Measurements from ENCODE around the gene CHRM4. TPM values are rescaled to one million over a fixed set of nuclear protein-coding genes. Genes with fewer than 3 reads are reported as not detected.
A peak's percentile ranks its signal among the peaks of the same experiment; 100 is the strongest.

CHRM4 gene
- total RNA-seq, 1 donor from 2014 or later: 0.35 TPM

DNA sequence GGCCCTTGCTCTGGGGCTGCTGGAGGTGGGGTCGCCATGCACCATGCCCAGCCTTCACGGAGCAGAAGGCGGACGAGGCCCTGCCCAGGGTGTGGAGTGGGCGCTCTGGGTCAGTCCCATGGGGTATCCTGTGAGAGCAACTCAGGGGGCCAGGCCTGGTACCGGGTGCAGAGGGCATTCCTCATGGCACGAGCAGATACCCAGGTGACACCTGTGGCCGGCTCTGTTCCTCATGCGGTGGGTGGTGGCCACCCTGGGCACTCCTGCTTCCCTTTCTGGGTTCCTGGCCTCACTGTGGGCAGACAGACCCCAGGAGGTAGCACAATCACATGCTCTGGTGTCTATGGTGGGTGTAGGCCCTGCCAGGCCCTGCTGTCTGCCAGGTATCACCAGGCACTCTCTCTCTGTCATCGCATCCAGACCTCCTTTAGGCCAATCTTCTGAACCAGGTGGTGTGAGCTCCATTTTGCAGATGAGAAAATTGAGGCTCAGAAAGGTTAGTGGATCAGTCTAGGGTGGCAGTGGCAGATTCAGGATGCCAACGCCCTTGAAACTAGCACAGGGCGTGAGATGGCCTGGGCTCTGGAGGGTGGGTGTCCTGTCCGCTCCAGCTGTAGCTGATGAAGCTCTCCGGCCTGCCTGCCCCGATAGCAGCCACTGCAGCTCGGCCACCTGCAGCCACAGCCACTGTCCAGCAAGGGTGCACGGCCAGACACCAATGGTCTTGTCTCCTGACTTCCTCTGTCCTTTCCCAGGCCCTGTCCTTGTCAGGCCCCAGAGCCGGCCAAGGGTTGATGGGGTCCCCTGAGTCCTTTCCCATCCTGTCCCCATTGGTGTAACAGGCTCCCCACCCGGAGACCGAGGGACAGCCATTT, 29.2 kb downstream of the CHRM4 start:
- ATAC-seq: no peak
- H3K27ac ChIP-seq: peak overlapping the region; percentile 86

DNA sequence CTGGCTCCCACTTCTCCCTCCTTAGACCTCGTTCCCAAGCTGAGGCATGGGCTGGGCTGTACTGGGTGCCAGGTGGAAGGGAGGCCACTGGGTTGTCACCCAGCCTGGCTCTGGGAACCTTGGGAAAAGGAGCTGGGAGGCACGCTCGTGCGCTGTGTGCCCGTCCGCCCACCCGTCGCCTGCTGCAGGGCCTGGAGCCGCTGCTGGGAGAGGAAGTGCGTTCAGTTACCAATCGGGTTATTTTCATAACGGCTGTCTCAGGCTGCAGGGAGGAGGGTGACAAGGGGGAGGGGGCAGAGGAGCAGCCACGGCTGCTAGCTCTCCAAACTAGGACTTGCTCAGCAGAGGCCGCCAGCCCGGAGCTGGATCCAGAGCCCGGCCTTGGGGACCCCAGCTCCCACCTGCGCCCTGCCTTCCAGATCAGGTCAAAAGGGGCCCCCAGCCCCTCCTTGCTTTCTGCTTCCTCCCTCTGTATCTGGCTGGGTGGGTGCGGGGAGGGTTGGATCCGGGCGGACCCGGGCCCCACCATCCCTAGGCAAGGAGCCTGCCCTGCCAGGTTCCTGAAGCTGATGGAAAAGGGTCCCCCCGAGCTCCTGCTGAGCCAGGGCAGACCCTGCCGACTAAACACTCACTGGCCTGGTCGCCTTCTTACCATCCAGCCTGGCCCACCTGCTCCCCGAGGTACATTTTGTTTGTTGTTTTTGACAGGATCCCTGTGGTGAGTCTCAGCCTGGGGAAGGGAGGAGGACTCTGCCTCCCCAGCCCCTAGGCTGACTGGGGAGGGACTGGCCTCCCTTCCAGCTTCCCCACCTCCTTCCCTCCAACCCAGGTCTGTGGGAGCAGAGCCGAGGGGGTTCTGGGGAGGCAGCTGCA, 30.1 kb downstream of the CHRM4 start:
- TF ChIP-seq, protein P1, sequence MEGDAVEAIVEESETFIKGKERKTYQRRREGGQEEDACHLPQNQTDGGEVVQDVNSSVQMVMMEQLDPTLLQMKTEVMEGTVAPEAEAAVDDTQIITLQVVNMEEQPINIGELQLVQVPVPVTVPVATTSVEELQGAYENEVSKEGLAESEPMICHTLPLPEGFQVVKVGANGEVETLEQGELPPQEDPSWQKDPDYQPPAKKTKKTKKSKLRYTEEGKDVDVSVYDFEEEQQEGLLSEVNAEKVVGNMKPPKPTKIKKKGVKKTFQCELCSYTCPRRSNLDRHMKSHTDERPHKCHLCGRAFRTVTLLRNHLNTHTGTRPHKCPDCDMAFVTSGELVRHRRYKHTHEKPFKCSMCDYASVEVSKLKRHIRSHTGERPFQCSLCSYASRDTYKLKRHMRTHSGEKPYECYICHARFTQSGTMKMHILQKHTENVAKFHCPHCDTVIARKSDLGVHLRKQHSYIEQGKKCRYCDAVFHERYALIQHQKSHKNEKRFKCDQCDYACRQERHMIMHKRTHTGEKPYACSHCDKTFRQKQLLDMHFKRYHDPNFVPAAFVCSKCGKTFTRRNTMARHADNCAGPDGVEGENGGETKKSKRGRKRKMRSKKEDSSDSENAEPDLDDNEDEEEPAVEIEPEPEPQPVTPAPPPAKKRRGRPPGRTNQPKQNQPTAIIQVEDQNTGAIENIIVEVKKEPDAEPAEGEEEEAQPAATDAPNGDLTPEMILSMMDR (IDR thresholded peaks at IDR 0.05): no peak
- intact Hi-C loops (cut with DNase I): no loop called here
- H3K27me3 ChIP-seq: no peaks in the 10 kb centered on the region
- peaks cover 47% of the 10 kb centered on the region for H3K4me1 ChIP-seq
- peak; percentile 88 for DNase-seq
- no peaks in the 10 kb centered on the region for H3K36me3 ChIP-seq
- ATAC-seq: peak; percentile 79
- H3K27ac ChIP-seq: peak overlapping the region; percentile 86
- peak overlapping the region; percentile 36 for H3K4me3 ChIP-seq
- no peaks in the 10 kb centered on the region for H3K9me3 ChIP-seq

More for the DNA sequence above, 29.2 kb downstream of the CHRM4 start:
- TF ChIP-seq, protein P1 (IDR thresholded peaks at IDR 0.05): no peak
- H3K4me1 ChIP-seq: peaks cover 46% of the 10 kb centered on the region
- intact Hi-C loops (cut with DNase I): no loop called here
- H3K27me3 ChIP-seq: no peaks in the 10 kb centered on the region
- no peaks in the 10 kb centered on the region for H3K36me3 ChIP-seq
- DNase-seq: no peak
- H3K4me3 ChIP-seq: peak overlapping the region; percentile 36
- H3K9me3 ChIP-seq: no peaks in the 10 kb centered on the region

DNA sequence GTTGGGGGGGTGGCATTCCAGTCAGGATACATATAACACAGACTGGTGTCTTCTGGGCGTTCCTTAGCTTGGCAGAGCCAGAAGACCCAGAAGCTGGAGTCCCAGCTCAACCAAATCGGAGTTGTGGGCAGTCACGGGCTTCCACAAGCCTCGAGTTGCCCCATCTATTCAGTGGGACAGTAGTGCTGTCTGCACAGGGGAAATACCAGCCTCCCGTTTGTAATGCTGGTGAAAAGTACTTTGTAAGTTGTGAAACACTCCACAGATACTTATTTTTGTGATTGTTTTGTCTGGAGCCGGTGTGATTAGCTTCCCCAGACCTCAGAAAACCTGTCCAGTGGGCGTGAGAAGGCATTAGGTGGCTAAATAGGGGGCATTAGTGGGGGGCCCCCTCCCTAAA, 30.7 kb downstream of the CHRM4 start:
- peaks cover 4% of the 10 kb centered on the region for H3K36me3 ChIP-seq
- TF ChIP-seq, protein P1 (IDR thresholded peaks at IDR 0.05): no peak
- H3K4me1 ChIP-seq: peaks cover 47% of the 10 kb centered on the region
- H3K4me3 ChIP-seq: peak overlapping the region; percentile 36
- H3K9me3 ChIP-seq: no peaks in the 10 kb centered on the region
- ATAC-seq (peak; percentile 15), DNase-seq (no peak)
- intact Hi-C loops (cut with DNase I): no loop called here
- no peaks in the 10 kb centered on the region for H3K27me3 ChIP-seq
- peak overlapping the region; percentile 86 for H3K27ac ChIP-seq

DNA sequence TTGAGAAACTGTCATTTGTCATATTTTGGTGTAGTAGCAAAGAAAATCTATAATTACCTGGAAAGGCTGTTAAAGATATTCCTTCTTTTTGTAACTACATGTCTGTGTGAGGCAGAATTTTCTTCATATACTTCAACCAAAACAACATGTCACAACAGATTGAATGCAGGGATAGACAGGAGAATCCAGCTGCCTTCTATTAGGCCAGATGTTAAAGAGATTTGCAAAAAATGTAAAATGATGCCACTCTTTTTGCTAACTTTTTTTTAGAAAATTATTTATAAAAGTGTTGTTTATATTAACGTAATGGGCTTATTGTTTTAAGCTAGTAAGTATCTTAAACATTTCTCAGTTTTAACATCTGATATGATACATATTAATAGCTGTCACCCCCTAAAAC, 31.6 kb downstream of the CHRM4 start:
- no peaks in the 10 kb centered on the region for H3K9me3 ChIP-seq
- ATAC-seq (no peak), DNase-seq (no peak)
- no peak overlapping the region for H3K4me3 ChIP-seq
- intact Hi-C loops (cut with DNase I): no loop called here
- TF ChIP-seq, protein P1 (IDR thresholded peaks at IDR 0.05): no peak
- H3K27ac ChIP-seq: no peak overlapping the region
- peaks cover 4% of the 10 kb centered on the region for H3K36me3 ChIP-seq
- H3K27me3 ChIP-seq: no peaks in the 10 kb centered on the region
- peaks cover 47% of the 10 kb centered on the region for H3K4me1 ChIP-seq

GRCh38 chr11:46357483-46357936, 34.1 kb downstream of the CHRM4 start:
- ATAC-seq (peak; percentile 15), DNase-seq (no peak)
- H3K9me3 ChIP-seq: no peaks in the 10 kb centered on the region
- no peak overlapping the region for H3K27ac ChIP-seq
- H3K27me3 ChIP-seq: no peaks in the 10 kb centered on the region
- H3K36me3 ChIP-seq: peaks cover 4% of the 10 kb centered on the region
- intact Hi-C loops (cut with DNase I): no loop called here
- H3K4me3 ChIP-seq: no peak overlapping the region
- TF ChIP-seq, protein P1 (IDR thresholded peaks at IDR 0.05): no peak
- peaks cover 35% of the 10 kb centered on the region for H3K4me1 ChIP-seq
